Ectodermal cell (in vitro differentiated cells): ENCODE results near the gene BTBD2.

ENCODE experiments used
- H3K27ac ChIP-seq: 2 replicates; pipeline ENCODE4 v1.7.0; 2013; ENCODE audit warnings: mild to moderate bottlenecking, low read depth, low read length; ENCODE audit not compliant: insufficient read depth, poor library complexity, severe bottlenecking
- H3K27me3 ChIP-seq: 2 replicates; pipeline ENCODE4 v1.7.0; 2013; ENCODE audit warnings: mild to moderate bottlenecking, low read length; ENCODE audit not compliant: insufficient read depth, control insufficient read depth, poor library complexity, severe bottlenecking
- H3K36me3 ChIP-seq: one replicate; pipeline ENCODE4 v1.7.0; 2013; ENCODE audit warnings: low read length; ENCODE audit not compliant: control insufficient read depth, insufficient read depth
- H3K4me1 ChIP-seq: one replicate; pipeline ENCODE4 v1.7.0; 2013; ENCODE audit warnings: low read length; ENCODE audit not compliant: control insufficient read depth, insufficient read depth
- H3K4me3 ChIP-seq: 2 replicates; pipeline ENCODE4 v1.7.0; 2013; ENCODE audit warnings: low read depth, low read length, control low read depth; ENCODE audit not compliant: insufficient read depth
- H3K9me3 ChIP-seq: 2 replicates; pipeline ENCODE4 v1.7.0; 2013; ENCODE audit warnings: mild to moderate bottlenecking, low read length, moderate library complexity; ENCODE audit not compliant: control insufficient read depth
- WGBS, 2 experiments: methylation state at CpG; one replicate each; pipeline ENCODE4 v1.1.7; 2013; ENCODE audit warnings: missing lambda C conversion rate in 2 of 2; 5-methylcytosine and 5-hydroxymethylcytosine counted together

BTBD2 gene

DNA sequence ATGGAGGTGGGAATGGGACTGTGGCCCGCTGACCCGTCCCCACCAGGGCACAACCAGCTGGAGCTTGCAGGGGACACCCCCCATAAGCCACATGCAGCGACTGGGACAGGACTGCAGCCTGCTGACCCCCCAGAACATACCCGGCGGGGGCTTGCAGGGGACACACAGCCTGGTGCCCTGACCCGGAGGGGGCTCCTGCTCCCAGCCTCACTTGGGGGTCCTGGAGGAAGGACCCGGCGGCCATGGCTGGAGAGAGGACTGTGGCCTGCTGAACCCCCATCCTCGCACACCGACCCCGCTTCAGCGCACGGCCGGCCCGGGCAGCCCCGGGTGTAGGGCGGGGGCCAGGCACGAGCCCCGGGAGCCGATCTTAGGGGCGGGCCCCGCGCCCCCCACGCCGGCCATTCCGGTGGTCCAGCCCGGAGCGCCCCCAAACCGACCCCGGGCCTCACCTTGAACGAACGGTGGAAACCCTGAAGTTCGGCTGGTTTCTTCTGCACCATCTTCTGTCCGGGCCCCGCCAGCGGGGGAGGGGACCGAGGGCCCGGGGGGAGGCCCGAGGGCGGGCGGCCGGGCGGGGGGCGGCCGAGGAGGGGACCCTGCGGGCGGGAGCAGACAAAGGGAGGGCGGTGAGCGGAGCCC lies 35.0 kb upstream of the BTBD2 start:
- Histone ChIP-seq H3K27ac (no peak overlapping the region), H3K4me1 (peaks cover 23% of the 10 kb centered on the region), H3K9me3 (no peaks in the 10 kb centered on the region), H3K4me3 (peak overlapping the region; percentile 78), H3K27me3 (no peaks in the 10 kb centered on the region), H3K36me3 (peaks cover 2% of the 10 kb centered on the region)
- 0% methylated on average over 49 of the region's 49 CpGs for WGBS, 2 experiments

DNA sequence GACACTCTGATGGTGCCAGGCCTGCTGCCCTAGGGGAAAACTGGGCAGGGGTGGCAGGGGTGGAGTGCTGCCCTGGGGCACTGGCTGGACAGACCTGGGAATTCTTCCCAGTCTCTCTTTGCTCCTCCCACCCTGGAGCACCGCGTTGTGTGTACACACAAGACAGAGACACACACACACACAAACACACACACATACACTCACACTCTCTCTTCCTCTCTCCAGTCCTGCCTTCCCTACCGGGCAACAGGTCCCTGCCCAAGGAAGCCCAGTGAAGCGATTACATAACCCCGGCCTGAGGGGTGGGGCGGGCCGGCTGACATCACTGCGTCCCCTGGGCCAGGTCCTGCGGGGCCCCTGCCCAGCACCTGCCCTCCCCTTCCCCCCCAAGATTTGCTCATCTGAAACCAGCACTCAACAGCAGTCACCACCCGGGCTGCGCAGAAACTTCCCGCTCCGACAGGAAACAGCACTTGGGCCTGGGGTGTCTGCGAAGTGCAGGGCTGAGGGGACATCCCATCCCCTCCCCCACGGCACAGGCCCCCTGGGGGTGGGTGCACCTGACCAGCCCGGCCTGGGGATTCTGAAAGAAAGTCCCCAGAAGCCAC lies 34.3 kb upstream of the BTBD2 start:
- no peaks in the 10 kb centered on the region for H3K9me3 ChIP-seq
- WGBS, 2 experiments, result 4 to 8% methylated on average over 16 of the region's 16 CpGs
- H3K27ac ChIP-seq, result no peak overlapping the region
- H3K4me3 ChIP-seq, result peak overlapping the region; percentile 78
- peaks cover 21% of the 10 kb centered on the region for H3K4me1 ChIP-seq
- no peaks in the 10 kb centered on the region for H3K27me3 ChIP-seq
- H3K36me3 ChIP-seq, result peaks cover 3% of the 10 kb centered on the region

DNA sequence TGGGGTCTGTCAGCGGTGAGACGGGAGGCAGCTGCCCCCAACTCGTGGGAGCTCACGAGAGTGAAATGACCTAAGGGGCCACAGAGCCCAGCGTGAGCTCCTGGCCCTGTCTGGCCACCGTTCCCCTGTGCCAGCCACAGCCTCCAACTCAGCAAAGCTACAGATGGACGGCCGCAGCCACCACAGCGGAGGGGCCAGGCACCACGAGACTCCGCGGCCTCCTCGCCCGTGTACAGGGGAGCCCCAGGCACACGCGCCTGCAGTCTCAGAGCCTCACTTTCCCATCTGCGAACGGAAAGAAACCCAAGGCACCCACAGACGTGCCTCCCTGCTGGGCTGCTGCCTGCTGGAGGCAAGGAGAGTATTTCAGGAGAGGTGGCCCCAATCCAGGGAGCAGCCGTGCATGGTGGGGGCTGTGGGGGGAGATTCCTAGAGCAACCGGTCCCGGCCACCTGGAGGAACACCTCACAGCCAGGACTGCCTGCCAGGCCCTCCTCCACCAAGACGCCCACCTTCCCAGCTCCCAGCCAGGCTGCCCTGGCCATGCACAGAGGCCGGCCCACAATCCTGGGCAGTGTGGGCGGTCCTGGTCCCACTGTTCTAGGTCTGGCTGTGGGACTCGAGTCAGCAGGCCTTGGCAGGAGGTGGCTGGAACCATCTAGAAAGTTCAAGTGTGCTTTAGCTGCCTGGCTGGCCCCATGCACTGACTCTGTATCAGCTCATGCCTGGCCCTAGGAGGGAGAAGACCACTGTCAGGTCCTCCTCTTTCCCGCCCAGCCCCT lies 33.6 kb upstream of the BTBD2 start:
- no peaks in the 10 kb centered on the region for H3K27me3 ChIP-seq
- 91 to 92% methylated on average over 27 of the region's 27 CpGs for WGBS, 2 experiments
- peaks cover 3% of the 10 kb centered on the region for H3K36me3 ChIP-seq
- H3K9me3 ChIP-seq, result no peaks in the 10 kb centered on the region
- H3K4me1 ChIP-seq, result peaks cover 21% of the 10 kb centered on the region
- H3K27ac ChIP-seq, result no peak overlapping the region
- H3K4me3 ChIP-seq, result peak overlapping the region; percentile 78

DNA sequence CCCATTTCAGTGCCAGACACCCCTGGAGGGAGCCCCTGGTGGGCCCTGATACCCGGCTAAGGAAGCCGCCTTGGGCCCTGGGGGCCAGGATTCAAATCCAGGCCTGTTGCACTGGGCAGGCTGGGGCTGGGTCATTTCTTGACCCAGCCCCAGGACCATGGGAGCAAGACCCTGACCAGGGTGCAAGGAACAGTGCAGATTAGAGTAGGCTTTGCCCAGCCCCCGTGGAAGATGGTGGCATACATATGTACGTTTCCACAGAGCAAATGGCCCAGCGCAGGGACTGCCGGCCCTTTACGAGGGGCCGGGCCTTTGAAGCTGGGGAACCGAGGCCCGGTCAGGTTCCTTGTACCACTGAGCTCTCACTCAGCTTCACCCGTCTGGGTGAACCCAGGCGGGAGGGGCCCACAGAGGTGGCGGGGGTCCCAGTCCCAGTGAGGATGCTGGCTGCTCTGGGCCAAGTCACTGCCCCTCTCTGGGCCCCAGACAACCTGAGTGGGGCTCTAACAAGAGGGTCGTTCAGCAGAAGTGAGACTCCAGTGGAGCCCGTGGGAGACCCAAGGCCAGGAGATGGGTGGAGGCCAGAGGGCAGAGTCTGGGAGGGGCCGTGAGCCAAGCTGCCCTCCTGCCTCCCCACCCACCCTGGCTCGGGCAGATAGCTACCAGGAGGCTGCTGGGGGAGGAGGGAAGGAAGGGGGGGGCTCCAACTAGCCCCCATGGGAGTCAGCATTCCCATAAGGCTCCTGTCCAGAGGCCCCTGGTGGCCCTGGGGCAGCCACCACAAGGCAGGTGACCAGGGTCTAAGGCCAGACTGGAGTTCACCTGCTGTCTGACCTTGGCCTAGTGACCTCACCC lies 32.8 kb upstream of the BTBD2 start:
- H3K9me3 ChIP-seq, result no peaks in the 10 kb centered on the region
- H3K36me3 ChIP-seq, result peaks cover 3% of the 10 kb centered on the region
- H3K27ac ChIP-seq, result no peak overlapping the region
- 93 to 94% methylated on average over 17 of the region's 17 CpGs for WGBS, 2 experiments
- H3K27me3 ChIP-seq, result no peaks in the 10 kb centered on the region
- peaks cover 21% of the 10 kb centered on the region for H3K4me1 ChIP-seq
- no peak overlapping the region for H3K4me3 ChIP-seq

DNA sequence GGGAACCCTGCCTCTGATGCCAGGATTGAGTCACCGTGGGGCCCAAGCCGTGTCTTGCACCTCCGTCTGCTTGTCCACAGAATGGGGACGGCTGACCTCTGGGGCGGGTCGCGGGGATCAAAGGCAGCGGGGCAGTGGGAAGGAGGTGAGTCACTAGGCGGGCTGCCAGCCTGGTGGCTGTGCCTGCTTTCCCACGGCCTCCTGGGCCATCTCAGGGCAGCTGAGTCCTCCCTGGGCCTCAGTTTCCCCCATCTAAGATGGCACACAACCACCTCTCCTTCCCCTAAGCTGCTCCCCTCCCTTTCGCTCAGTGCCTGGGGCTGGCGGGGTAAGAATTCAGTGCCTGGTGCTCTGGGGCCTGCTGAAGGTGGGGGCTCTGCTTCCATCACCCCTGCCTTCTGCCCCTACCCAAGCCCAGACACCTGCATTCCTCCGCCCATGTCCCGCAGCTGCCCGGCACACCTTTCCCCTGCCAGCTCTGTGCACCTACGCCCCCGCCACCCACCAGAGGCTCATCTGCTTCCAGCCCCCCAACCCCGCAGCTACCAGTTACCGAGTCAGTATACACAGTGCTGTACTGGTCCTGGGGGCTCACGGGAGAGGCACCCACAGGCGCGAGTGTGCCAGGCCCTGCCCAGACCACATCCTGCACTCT lies 32.1 kb upstream of the BTBD2 start:
- no peaks in the 10 kb centered on the region for H3K27me3 ChIP-seq
- peaks cover 25% of the 10 kb centered on the region for H3K4me1 ChIP-seq
- peaks cover 3% of the 10 kb centered on the region for H3K36me3 ChIP-seq
- no peak overlapping the region for H3K4me3 ChIP-seq
- no peak overlapping the region for H3K27ac ChIP-seq
- H3K9me3 ChIP-seq, result no peaks in the 10 kb centered on the region
- 94 to 95% methylated on average over 22 of the region's 22 CpGs for WGBS, 2 experiments

DNA sequence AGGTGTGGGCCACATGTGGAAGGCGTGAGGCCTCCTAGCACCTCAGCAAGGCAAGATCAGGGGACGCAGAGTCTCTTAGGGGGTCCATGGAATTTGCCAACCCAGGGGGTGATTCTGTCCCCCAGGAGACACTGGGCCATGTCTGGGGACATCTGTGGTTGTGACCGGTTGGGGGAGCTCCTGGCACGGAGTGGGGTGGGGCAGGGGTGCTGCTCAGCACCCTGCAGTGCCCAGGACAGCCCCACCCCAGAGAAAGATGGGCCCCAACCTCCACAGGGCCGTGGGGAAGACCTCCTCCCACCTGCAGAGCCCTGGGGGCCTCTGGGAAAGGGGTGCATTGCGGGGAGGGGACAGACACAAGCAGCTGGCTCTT lies 31.5 kb upstream of the BTBD2 start:
- no peaks in the 10 kb centered on the region for H3K9me3 ChIP-seq
- H3K36me3 ChIP-seq, result peaks cover 3% of the 10 kb centered on the region
- no peak overlapping the region for H3K4me3 ChIP-seq
- 93 to 96% methylated on average over 6 of the region's 6 CpGs for whole genome bisulfite sequencing, 2 experiments
- no peak overlapping the region for H3K27ac ChIP-seq
- H3K27me3 ChIP-seq, result no peaks in the 10 kb centered on the region
- peaks cover 28% of the 10 kb centered on the region for H3K4me1 ChIP-seq

DNA sequence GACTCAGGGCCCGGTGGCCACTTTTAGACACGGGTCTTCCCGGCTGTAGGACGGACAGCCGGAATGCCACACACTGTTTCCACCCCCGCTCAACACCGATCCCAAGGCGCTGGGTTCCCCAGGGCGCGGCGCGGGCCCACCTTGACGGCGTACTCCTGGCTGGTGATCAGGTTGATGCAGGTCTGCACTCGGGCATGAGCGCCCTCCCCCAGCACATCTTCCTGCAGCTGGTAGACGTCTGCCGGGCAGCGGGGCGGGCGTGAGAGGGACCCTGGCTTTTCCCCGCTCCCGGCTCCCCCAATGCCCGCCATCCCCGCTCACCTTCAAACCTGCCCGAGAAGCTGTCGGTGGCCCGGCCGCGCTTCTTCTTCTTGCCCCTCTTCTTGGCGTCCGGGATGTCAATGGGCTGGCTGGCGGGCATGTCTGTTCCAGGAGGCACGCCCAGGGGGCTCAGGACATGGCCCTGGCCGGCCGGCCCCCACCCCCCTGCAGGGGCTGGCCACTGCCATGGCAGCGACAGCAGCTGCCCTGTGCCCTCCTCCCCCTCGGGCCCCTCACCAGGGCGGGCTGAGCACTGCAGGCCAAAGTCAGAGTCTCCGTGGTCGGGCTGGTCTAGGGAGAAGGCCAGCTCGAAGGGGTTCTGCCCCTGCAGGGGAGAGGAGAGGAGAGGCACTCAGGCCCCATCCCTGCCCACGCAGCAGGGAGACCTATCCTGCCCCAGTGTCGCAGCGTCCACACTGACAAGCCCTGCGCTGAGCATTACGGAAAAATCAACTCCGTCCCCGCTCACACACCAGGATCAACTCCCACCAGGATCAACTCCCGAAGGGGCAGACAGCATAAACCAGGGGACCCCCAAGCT lies 30.8 kb upstream of the BTBD2 start:
- WGBS, 2 experiments, result 96% methylated on average over 50 of the region's 50 CpGs
- no peaks in the 10 kb centered on the region for H3K9me3 ChIP-seq
- H3K4me1 ChIP-seq, result peaks cover 31% of the 10 kb centered on the region
- peaks cover 3% of the 10 kb centered on the region for H3K36me3 ChIP-seq
- H3K27me3 ChIP-seq, result no peaks in the 10 kb centered on the region
- H3K4me3 ChIP-seq, result no peak overlapping the region
- H3K27ac ChIP-seq, result no peak overlapping the region

DNA sequence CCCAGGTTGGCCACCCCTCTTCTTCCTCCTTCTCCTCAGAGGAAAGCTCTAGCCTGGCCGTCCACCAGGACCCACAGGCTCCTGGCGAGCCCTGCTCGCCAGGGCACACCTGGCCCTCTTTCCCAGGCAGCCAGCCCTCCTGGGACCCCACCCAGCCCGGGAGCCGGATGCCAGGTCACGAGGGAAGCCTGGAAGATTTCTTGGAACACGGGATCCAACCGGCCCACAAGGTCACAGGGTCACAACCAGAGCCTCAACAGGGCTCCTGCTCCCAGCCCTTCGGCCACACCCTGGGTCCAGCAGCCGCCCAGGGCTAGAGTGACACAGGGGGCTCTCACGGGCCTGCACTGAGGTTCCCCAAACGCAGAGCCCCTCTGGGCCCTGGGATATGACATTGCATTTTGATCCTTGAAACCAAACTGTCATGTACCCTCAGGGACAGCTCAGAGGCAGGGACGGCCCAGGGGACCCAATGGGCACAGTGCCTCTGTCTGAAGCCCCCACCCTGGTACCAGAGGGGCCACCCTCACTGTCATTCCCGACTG lies 30.1 kb upstream of the BTBD2 start:
- H3K9me3 ChIP-seq, result no peaks in the 10 kb centered on the region
- H3K4me1 ChIP-seq, result peaks cover 38% of the 10 kb centered on the region
- 95 to 96% methylated on average over 14 of the region's 14 CpGs for WGBS, 2 experiments
- no peak overlapping the region for H3K27ac ChIP-seq
- H3K4me3 ChIP-seq, result no peak overlapping the region
- no peaks in the 10 kb centered on the region for H3K27me3 ChIP-seq
- H3K36me3 ChIP-seq, result peaks cover 7% of the 10 kb centered on the region
